Activated naive CD8-positive, alpha-beta T cell treated with anti-CD3 and anti-CD28 coated beads, Interleukin-2, amount 10 ng/mL, durations not matched to agents 7 days and 5 days (primary cell): ENCODE data around the gene CCDC192. TPM values are rescaled to one million over a fixed set of nuclear protein-coding genes. Genes with fewer than 3 reads are reported as not detected.

ENCODE experiments used
- ATAC-seq: fragments of 150-1000 bp; cut with Tn5 transposase; one replicate; pipeline ENCODE4 v1.10.0; 2021; ENCODE audit warnings: low read depth, moderate library complexity
- POLR2A ChIA-PET: fragments of 350-600 bp; sonication (Branson Sonifier 250); formaldehyde crosslinking; loops from one replicate; lab custom pipeline; 2021; ENCODE audit warnings: antibody characterized with exemption; lab: Charles Lee
- DNase-seq: peaks from one replicate; pipeline ENCODE4 v3.0.0; 2021
- H3K27ac Mint-ChIP-seq: one replicate; pipeline ENCODE4 v1.8.0; 2022; ENCODE audit warnings: mild to moderate bottlenecking, mixed read lengths
- H3K27me3 Mint-ChIP-seq: one replicate; pipeline ENCODE4 v1.8.0; 2022; ENCODE audit warnings: mild to moderate bottlenecking, moderate library complexity, mixed read lengths
- H3K36me3 Mint-ChIP-seq: one replicate; pipeline ENCODE4 v1.8.0; 2021; ENCODE audit warnings: mild to moderate bottlenecking, mixed read lengths
- H3K4me1 Mint-ChIP-seq: one replicate; pipeline ENCODE4 v1.8.0; 2021; ENCODE audit warnings: mixed read lengths
- H3K4me3 Mint-ChIP-seq: one replicate; pipeline ENCODE4 v1.8.0; 2022; ENCODE audit warnings: mild to moderate bottlenecking, moderate library complexity, mixed read lengths
- H3K9me3 Mint-ChIP-seq: one replicate; pipeline ENCODE4 v1.8.0; 2021; ENCODE audit warnings: mixed read lengths
- total RNA-seq, 2 experiments: library from RNA; stranded (reverse); gene quantifications; one replicate each; pipeline ENCODE4 v1.2.3, GENCODE V29; 2021

Gene CCDC192
- total RNA-seq, 2 experiments from 2014 or later, result not detected

DNA sequence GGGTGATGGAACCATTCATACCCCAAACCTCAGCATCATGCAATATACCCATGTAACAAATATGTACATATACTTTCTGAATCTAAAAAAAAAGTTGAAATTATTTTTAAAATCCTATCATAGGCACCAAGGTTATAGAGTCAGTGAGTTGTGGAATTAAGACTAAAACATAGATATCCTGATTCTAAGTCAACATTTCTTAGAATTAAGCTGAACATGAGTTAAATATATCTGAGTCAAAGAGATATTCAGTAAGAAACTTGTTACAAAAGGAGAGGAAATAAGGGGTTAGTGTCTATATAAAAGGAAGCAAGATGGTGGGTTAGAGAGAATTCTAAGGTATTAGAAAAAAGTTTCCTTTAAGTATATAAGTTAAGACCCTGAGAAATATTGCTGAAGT is 89.9 kb downstream of the CCDC192 start:
- Mint-ChIP-seq H3K4me3 (no peak overlapping the region), H3K4me1 (no peaks in the 10 kb centered on the region), H3K9me3 (peaks cover 1% of the 10 kb centered on the region), H3K36me3 (no peaks in the 10 kb centered on the region), H3K27me3 (no peaks in the 10 kb centered on the region), H3K27ac (no peak overlapping the region)
- no peak for DNase-seq
- POLR2A ChIA-PET, result no interaction called here
- ATAC-seq, result no peak

DNA sequence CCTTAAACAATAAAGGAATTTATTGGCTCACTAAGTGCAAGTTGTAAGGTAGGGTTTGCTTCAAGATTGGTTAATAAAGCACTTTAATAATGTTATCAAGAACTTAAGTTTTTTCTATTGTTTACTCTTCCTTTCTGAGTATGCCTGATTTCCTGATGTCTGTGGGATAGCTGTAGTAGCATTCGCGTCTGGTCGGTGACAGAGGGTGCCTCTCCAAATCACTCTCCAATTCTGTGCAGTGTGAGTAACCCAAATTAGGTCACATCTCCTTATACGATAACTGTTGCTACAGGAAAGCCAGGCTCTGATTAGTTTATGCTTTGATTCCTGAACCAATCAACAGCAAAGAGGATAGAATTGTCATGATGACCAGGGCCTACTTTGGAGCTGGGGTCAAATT is 90.7 kb downstream of the CCDC192 start:
- DNase-seq (no peak), ATAC-seq (no peak)
- no peak overlapping the region for H3K27ac Mint-ChIP-seq
- H3K4me3 Mint-ChIP-seq, result no peak overlapping the region
- peaks cover 1% of the 10 kb centered on the region for H3K9me3 Mint-ChIP-seq
- H3K4me1 Mint-ChIP-seq, result no peaks in the 10 kb centered on the region
- no peaks in the 10 kb centered on the region for H3K36me3 Mint-ChIP-seq
- H3K27me3 Mint-ChIP-seq, result no peaks in the 10 kb centered on the region
- POLR2A ChIA-PET, result no interaction called here

DNA sequence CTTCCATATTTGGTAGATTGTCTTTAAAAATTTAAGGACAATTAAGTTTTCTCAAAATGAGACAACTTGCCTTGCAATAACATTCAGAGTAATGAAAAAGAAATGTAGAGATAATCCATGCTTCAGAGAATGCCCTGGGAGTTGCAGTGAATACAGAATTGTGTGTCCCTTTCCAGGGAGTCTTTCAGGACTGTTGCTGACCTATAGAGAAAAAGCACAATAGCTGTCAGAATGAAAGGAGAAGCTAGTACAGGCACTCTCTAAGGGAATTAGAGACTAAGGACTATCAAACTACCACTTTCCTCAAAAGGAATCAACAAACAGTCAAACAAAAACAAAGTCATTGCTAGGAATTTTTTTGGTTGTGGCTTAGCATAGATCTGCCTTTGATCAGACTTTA is 93.0 kb downstream of the CCDC192 start:
- H3K36me3 Mint-ChIP-seq, result no peaks in the 10 kb centered on the region
- H3K27me3 Mint-ChIP-seq, result no peaks in the 10 kb centered on the region

DNA sequence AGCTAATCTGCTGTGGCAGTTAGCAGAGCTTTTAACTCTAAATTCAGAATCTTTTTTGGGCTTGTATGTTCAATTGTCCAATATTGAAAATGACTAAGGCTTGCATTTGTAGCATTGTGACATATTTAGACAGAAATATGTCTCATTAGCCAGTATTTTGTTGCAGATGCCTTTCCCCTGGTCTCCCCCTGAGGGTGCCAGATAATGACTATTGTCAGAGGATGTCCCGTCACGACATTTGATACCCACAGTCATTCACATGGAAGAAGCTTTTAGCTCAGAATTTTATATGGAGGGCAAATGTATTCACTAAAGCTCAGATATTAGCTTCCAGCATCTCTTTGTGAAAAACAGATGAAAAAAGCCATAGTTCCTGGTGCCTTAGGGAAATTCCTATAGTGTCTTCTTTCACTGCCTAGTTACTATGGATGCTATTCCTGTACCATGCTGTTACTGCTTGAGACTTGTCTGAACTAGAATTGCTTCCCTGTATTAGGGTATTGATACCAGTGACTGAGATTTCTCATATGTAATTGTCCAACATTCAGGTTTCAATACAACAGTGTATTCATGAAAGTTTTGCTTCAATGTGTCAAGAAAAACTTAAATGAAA is 96.2 kb downstream of the CCDC192 start:
- H3K27ac Mint-ChIP-seq, result no peak overlapping the region
- no peaks in the 10 kb centered on the region for H3K27me3 Mint-ChIP-seq
- no peaks in the 10 kb centered on the region for H3K4me1 Mint-ChIP-seq
- no peak for DNase-seq
- H3K9me3 Mint-ChIP-seq, result no peaks in the 10 kb centered on the region
- no peak overlapping the region for H3K4me3 Mint-ChIP-seq
- no peaks in the 10 kb centered on the region for H3K36me3 Mint-ChIP-seq
- ATAC-seq, result no peak
- POLR2A ChIA-PET, result no interaction called here

More for the DNA sequence above, 93.0 kb downstream of the CCDC192 start:
- Mint-ChIP-seq H3K4me3 (no peak overlapping the region), H3K4me1 (no peaks in the 10 kb centered on the region), H3K9me3 (no peaks in the 10 kb centered on the region), H3K27ac (no peak overlapping the region)
- ATAC-seq (no peak), DNase-seq (no peak)
- POLR2A ChIA-PET, result no interaction called here

DNA sequence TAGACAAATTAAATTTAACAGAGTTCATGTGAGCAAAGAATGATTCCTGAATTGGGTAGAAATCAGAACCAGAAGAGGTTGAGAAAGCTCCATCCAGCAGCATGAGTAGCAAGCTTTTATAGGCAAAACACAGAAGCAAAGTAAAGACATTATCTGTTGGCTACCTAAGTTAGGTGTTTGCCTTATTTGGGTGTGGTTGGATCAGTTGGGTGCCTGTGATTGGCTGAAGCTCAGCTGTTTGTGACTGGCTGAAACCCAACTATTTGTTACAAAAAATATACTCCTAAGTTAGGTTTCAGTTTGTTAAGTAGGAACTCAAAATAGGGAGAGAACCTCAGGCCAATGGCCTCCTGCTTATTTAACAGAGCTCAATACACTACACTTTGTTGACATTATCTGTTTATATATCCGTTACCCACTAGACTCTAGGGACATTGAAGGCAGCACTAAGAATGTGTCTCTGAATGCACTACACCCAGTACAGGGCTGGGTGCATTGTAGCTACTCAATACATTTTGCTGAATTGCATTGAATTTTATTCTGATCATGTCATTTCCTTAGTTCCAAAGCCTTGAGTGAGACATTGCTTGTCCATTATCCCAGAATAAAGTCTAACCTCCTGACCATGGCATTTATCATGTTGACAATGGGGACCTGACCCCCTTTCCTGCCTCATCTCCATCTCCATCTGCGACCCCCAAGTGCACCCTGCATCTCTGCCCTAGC is 98.7 kb downstream of the CCDC192 start:
- DNase-seq, result no peak
- no peak for ATAC-seq
- Mint-ChIP-seq H3K36me3 (no peaks in the 10 kb centered on the region), H3K4me1 (no peaks in the 10 kb centered on the region), H3K27me3 (no peaks in the 10 kb centered on the region), H3K9me3 (no peaks in the 10 kb centered on the region), H3K27ac (no peak overlapping the region), H3K4me3 (no peak overlapping the region)
- POLR2A ChIA-PET, result no interaction called here

DNA sequence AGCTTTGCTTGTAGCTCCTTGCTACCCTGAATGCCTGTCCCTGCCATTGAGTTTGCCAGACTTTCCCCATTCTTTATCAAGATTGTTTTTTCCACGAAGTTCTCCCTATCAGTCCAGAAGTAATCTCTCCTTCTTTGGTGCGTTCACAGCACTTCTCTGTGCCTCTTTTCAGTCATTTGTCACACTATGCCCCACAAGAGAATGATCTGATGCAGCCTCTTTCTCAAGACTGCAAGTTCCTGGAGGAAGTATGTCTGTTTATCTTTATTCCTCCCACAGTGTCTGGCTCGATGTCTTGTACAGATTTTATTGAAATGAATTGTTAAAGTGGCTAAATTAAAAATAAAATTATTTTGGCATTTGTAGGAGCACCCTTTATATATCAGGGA is 99.3 kb downstream of the CCDC192 start:
- H3K36me3 Mint-ChIP-seq, result no peaks in the 10 kb centered on the region
- no peak for DNase-seq
- no peak overlapping the region for H3K4me3 Mint-ChIP-seq
- no peaks in the 10 kb centered on the region for H3K9me3 Mint-ChIP-seq
- no peak overlapping the region for H3K27ac Mint-ChIP-seq
- POLR2A ChIA-PET, result no interaction called here
- H3K27me3 Mint-ChIP-seq, result no peaks in the 10 kb centered on the region
- no peak for ATAC-seq
- H3K4me1 Mint-ChIP-seq, result no peaks in the 10 kb centered on the region

DNA sequence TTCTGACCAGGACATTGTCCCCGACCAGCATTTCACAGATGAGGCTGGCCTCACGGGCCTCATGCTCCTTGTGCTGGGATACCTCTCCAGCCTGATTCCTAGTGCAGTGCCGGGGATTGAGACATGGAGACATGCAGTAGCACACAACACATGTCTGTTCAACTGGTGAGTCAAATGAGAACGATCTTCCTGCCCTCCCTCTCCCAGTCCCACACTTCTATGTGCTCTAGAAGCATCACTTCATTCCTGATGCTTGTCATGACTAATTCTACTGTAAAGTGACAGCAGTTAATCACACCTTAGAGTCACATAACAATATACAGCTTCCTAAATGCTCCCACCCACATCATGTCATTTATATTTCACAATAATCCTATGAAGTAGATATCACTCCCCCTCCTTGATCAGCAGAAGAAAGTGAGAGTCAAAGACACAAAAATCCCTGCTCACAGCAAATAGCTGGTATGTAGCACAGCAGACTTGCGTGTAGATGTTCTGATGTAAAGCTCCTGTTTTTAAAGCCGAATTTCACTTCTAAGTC is 101.8 kb downstream of the CCDC192 start:
- Mint-ChIP-seq H3K9me3 (no peaks in the 10 kb centered on the region), H3K36me3 (no peaks in the 10 kb centered on the region), H3K4me1 (no peaks in the 10 kb centered on the region), H3K27ac (no peak overlapping the region), H3K4me3 (no peak overlapping the region), H3K27me3 (peaks cover 2% of the 10 kb centered on the region)
- ATAC-seq (no peak), DNase-seq (no peak)
- POLR2A ChIA-PET, result no interaction called here

DNA sequence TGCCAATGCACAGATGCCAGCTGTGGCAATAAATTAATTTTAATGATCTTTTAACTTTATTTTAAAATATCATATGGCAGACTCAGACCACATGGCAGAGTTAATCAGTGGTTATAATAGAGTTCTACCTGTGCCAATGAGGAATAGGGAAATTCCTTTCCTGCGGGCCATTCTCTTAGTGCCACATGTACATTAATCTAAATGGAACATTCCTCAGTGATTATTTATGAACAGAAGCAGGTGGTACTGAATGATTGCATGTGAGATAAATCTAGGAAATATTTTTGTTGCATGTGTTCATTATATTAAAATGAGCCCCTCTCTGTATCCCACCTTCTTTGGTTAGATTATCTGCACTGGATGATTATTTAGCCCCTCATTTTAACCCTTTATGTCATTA is 102.3 kb downstream of the CCDC192 start:
- no peak overlapping the region for H3K4me3 Mint-ChIP-seq
- no peaks in the 10 kb centered on the region for H3K4me1 Mint-ChIP-seq
- H3K9me3 Mint-ChIP-seq, result no peaks in the 10 kb centered on the region
- POLR2A ChIA-PET, result no interaction called here
- peaks cover 2% of the 10 kb centered on the region for H3K27me3 Mint-ChIP-seq
- H3K27ac Mint-ChIP-seq, result no peak overlapping the region
- no peak for DNase-seq
- H3K36me3 Mint-ChIP-seq, result no peaks in the 10 kb centered on the region
- no peak for ATAC-seq

DNA sequence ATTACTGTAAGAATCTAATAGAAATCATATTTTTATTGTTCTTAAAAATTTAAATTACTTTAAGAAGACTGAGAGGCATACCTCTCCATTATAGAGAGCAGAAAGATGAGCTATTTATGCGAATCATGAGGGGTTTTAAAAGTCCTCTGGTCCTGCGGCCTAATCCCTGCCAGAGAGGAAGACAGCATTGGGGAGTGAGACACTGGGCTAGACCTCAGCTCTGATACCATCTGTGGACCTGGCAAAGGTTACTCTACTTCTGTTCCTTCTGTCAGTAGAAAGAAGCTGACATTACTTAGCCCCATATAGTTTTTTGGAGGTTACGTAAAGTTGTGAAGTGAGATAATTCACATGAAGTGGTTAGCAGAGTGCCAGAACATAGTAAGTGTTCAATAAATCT is 103.6 kb downstream of the CCDC192 start:
- POLR2A ChIA-PET, result no interaction called here
- no peak for DNase-seq
- H3K9me3 Mint-ChIP-seq, result no peaks in the 10 kb centered on the region
- H3K27ac Mint-ChIP-seq, result no peak overlapping the region
- H3K36me3 Mint-ChIP-seq, result no peaks in the 10 kb centered on the region
- peaks cover 2% of the 10 kb centered on the region for H3K27me3 Mint-ChIP-seq
- no peak overlapping the region for H3K4me3 Mint-ChIP-seq
- no peaks in the 10 kb centered on the region for H3K4me1 Mint-ChIP-seq
- no peak for ATAC-seq

DNA sequence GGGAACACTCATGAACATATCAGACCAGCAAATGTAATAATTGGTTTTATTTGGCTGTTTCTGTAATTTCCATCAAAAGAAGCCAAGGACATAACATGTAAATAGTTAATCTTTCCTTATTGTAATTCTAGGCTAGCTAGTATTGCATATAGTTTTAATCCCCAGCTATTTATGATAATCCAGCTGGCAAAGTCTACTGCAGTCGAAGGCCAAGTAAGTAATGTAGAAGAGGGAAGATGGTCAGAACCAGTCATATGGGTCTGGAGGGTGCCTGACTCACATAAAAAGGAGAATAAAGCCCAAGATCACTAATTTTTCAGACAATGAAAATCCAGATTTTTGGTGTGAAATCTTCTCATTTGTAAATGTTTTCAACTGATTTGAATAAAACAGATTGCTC is 106.3 kb downstream of the CCDC192 start:
- Mint-ChIP-seq H3K4me3 (no peak overlapping the region), H3K36me3 (no peaks in the 10 kb centered on the region), H3K9me3 (no peaks in the 10 kb centered on the region), H3K27me3 (peaks cover 2% of the 10 kb centered on the region), H3K4me1 (no peaks in the 10 kb centered on the region), H3K27ac (no peak overlapping the region)
- ATAC-seq (no peak), DNase-seq (no peak)
- POLR2A ChIA-PET, result no interaction called here

DNA sequence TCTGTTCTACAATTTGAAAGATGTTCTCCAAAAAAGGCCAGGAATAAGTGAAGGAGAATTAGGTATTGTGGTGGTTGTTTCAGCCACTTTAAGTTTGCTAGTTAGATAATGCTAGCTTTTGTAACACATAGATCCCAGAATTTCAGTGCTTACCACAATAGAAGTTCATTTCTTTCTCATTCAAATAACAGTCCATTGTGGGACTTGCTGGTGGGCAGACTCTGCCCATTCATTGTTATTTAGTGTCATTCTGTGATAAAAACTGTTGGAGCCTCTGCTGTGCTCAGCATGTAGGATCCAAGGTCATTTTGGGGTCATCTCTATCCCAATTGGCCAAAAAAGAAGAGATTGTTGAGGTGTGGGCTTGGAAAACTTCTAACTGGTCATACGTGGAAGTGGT is 106.8 kb downstream of the CCDC192 start:
- Mint-ChIP-seq H3K36me3 (no peaks in the 10 kb centered on the region), H3K4me3 (no peak overlapping the region), H3K27ac (no peak overlapping the region), H3K9me3 (no peaks in the 10 kb centered on the region), H3K27me3 (peaks cover 2% of the 10 kb centered on the region), H3K4me1 (no peaks in the 10 kb centered on the region)
- no peak for ATAC-seq
- POLR2A ChIA-PET, result no interaction called here
- no peak for DNase-seq

DNA sequence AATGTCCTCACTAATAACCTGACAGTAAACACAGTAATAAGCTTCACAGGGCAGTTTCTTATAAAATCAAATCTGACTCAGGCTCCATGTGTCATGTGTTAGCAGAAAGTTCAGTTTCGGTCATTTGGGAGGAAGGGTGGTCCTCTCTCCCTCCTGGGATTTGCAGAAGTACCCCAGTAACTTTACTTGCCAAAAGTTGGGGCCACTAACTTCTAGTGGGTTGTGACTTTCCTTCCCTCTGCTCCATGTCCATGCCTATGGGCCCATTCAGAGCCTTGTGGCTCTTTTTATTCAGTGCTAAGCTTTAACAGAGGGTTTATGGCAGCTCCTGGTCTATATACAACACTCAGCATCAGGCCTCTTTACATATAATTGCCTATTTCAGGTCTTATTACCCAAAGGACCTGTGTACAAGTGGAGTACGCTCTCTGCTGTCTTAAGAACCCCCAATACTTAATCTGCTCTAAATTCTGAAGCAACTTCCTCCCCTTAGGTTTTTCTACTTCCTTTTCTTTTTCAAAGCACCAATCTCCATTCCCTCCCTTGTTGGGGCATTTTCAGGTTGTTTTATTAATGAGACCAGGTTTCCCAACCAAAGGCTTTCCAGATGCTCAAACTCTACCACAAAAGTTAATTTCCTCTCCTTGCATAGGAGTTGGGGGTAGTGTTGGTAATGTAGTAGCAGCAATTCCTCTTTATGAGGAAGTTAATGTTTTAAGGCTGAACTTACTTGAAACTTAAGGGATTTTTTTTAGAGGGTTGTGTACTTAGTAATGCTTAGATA is 107.7 kb downstream of the CCDC192 start:
- H3K4me1 Mint-ChIP-seq, result no peaks in the 10 kb centered on the region
- no peak overlapping the region for H3K4me3 Mint-ChIP-seq
- H3K36me3 Mint-ChIP-seq, result no peaks in the 10 kb centered on the region

DNA sequence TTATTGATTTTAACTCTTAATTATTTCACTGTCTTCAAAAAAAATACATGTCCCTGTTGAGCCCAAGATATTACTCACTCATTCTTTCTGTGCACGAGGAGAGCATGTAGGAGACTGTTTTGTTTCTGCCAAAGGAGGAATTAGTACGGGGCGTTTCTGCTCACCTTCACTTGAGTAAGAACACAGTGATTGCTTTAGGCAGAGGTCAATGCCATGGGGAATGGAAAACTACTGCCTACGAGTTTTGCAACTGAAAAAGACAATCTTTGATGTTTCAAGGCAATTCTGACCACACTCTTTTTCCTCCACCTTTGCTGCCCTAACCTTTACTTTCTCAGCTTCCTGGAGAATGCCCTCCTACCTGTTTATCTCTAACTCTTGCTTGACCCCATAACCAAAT is 109.4 kb downstream of the CCDC192 start:
- Mint-ChIP-seq H3K27me3 (peaks cover 2% of the 10 kb centered on the region), H3K36me3 (no peaks in the 10 kb centered on the region), H3K4me3 (no peak overlapping the region), H3K27ac (no peak overlapping the region), H3K9me3 (no peaks in the 10 kb centered on the region), H3K4me1 (no peaks in the 10 kb centered on the region)
- ATAC-seq (no peak), DNase-seq (no peak)
- POLR2A ChIA-PET, result no interaction called here

More for the DNA sequence above, 107.7 kb downstream of the CCDC192 start:
- H3K9me3 Mint-ChIP-seq, result no peaks in the 10 kb centered on the region
- H3K27ac Mint-ChIP-seq, result no peak overlapping the region
- DNase-seq (no peak), ATAC-seq (no peak)
- H3K27me3 Mint-ChIP-seq, result peaks cover 2% of the 10 kb centered on the region
- POLR2A ChIA-PET, result no interaction called here
